SW 1271 (cell line): ENCODE measurements around the gene CALCOCO1.
A peak's percentile ranks its signal among the peaks of the same experiment; 100 is the strongest.
"Not testable (repeated sequence)": the region's sequence is repeated elsewhere in the genome, so short reads cannot be mapped to it uniquely, and the experiment has no call there.

ENCODE experiments used
- DNase-seq, 2 experiments: peaks; one replicate each; lab custom pipeline; 2025; lab: John Stamatoyannopoulos, UW

Gene CALCOCO1

DNA sequence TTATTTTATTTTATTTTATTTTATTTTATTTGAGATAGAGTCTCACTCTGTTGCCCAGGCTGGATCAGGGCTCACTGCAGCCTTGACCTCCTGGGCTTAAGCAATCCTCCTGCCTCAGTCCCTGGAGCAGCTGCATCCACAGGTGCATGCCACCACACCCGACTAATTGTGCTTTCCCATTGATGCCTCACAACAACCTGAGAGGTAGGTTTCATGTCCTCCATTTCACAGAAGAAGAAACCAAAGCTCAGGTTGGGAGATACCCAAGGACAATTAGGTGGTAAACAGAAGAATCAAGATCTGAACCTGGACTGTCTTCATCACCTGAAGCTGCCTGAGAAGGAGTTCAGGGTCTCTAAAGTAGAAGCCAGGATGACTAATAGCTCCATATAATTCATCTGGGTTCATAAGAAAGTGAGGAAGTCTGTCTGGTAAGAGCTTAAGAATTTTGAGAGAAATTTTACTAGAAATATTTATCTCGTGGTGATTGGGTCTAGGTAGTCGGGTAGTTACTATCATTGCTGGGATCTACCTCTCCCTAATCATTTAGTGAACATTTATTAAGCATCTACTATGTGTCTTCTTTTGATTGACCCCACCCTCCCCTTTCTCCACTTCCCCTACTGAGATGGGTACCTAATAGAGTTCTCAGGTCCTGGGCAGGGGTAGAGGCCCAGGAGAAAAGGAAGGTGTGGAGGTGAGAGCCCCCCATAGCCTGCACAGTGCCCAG lies 28.1 kb downstream of the CALCOCO1 start:
- DNase-seq = no peak

DNA sequence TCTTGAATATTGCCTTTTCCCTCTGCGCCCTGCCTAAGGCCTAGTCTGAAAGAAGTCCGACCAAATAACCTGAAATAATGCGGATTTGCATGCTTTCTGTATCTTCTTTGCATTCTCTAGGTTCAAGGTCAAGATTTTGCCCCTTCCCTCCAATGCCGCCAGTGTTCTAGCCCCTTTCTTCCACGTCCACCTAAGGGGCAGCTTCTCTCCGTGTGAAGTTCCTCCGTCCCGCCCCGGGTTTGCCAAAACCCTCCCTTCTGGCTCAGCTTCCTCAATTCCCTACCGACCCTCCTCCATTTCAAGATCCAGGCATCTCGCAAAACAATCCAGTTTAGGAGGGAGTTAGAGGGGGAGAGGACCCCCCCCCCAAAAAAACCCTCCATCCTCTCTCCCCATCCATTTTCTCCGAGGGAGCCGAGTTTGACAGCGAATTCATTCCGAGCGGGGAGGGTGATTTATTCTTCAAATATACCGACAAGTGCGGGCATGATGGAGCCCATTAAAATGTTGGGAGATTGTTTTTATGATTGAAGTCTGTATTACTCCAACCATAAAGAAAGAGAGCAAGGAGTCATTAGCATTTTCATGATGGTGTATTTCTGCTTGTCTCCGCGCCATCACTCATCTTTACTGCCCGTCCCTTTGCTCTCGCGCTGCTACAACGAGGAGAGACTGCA lies 30.5 kb downstream of the CALCOCO1 start:
- DNase-seq = no peak

DNA sequence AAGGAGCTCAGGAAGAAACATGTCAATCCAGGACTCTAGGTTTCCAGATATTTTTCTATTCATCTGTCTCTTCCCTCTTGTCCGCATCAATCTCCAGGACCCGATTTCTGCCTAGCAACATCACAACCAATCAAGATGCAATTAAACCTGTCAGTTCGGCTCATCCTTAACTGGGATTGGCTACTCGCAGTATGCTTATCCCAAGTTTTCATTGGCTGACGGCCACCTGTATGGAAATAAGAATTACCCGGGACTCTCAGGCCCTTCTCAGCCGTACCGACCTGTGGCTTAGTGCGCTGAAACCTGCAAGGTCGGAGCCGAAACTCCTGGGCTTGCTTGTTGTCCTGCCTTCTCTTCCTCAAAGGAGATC lies 31.0 kb downstream of the CALCOCO1 start:
- DNase-seq = peak; percentile 21 to 58

DNA sequence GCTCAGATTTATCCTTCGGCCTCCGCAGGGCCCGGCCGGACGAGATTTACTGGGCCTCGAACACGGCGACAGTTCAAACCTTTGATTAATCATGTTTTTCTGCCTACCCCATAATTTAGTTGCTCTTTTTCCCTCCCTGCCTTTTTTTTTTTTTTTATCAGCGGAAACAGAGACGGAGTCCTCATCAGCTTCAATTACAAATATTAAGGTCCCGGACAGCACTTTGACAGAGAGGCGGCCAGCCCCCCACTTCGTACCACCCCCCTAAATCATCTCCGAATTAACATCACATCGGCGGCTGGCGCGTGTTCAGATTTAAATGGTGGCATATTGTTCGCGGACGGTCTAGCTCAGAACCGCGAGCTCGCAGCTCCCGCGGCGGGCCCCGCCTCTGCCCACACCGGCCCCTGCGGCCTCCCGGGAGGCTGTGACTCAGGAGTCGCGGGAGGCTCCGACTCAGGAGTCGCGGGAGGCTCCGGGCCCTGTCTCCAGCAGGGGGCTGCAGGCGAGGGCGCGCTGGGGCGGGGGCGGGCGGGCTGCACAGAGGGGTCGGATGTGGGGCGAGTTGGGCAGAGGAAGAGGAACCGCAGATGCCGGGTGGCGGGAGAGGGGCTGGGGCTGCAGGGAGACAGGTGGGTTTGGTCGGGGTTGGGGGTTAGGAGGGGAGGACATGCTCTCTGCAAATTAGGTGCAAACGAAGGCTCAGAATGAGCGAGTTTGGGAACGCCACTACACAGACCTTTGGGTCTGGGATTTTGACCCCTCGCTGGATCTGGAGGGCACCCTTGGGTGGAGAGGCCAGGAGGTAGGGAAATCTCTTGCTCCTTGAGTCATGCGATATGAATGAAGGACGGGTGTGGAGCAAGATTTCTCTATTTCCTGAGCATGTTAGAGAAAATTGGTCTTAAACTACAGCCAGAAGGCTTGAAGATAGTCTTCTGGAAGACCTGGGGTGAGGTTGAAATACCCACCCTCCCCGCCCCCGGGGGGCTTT lies 31.8 kb downstream of the CALCOCO1 start:
- DNase-seq = no peak

DNA sequence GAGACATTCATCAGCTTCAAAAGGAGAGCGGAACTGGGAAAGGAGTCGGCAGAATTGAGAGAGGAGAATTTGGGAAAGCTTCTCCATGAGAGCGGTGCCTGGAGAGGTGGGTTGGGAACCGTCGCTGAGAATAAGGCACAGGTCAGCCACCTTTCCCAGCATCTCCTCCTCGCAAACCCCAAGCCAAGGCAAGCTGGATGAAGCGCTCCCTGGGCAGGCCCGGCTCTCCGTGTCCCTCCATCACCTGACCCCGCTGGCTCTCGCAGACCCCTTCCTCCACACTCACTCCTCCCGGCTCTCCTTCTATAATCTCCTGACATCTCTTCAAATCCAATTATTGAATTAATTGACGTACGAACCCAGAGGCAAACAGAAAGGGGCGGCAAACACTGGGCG lies 32.5 kb downstream of the CALCOCO1 start:
- no peak for DNase-seq

DNA sequence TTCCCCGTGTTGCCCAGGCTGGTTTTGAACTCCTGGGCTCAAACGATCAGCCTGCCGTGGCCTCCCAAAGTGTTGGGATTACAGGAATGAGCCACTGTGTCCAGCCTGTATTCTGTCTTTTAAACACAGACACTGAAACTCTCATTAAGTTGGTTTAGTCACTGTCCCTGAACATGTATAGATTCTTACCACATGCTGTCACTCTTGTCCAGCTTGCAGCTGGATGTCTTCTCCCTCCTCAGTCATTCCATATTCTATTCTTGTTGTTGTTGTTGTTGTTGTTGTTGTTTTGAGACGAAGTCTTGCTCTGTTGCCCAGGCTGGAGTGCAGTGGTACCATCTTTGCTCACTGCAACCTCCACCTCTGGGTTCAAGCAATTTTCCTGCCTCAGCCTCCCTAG lies 39.1 kb downstream of the CALCOCO1 start:
- DNase-seq = no peak

DNA sequence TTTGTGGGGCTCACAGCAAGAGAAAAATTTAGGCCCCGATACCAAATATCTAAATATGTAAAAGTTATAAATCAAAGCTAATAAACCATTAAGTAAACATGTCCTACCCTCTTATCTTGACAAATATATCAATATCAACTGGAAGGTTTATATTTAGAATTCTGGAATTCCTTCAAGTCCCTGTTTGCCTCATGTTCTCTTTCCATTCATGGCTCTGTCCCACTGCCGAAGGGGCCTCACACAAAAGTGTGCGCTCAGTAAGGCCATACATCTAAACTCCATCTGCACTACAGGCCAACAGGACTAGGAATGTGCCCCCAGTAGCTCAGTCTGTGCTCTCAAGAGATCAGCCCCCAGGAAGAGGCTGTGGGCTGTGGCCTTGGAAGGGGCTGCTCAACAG lies 40.8 kb downstream of the CALCOCO1 start:
- no peak for DNase-seq

DNA sequence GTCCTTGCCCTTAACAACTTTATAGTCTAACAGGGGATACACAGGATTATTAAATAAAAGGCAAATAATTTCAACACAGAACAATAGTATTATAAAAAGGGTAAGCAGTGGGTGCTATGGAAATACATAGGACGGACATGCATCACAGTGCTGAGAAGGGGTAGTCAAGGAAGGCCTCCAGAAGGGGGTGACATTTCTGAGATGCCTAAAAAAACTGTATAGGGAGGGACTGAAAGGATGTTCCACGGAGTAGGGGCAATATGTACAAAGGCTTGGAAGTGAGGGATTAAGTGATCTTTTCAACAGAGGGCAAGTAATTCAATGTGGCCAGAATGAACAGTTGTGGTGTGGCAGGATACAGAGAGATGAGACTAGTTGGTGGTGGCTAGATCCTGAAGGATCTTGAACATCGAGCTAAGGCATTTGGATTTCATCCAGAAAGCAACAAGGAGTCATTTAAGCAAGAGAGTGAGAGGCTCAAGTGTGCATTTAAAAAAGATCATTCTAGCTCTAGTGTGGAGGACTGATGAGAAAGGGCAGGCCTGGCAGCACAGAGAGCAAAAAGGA lies 42.5 kb downstream of the CALCOCO1 start:
- no peak for DNase-seq

DNA sequence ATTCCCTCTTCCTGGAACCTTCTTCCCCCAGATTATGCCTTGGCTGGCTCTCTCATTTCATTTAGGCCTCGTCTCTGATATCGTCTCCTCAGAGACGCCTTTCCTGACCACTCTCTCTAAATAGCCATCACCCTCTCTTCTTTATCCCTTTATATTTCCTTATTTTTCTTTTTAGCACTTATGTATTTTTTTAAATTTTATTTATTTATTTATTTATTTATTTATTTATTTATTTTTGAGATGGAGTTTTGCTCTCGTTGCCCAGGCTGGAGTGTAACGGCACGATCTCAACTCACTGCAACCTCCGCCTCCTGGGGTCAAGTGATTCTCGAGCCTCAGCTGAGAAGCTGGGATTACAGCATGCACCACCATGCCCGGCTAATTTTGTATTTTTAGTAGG lies 43.3 kb downstream of the CALCOCO1 start:
- no peak for DNase-seq

DNA sequence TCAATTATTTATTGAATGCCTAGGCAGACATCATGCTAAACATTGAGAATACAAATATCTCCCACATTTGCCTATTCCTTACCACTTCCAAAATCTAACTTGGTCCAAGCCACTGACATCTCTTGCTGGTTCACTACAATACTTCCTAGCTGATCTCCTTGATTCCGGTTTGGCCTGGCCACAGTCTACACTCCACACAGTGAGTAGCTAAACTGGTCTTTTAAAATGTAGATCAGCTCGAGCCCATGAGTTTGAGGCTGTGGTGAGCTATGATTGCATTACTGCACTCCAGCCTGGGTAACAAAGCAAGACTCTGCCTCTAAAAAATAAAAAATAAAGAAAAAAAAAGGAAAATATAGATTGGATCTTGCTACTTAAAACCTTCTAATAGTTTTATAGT lies 43.8 kb downstream of the CALCOCO1 start:
- DNase-seq = no peak

DNA sequence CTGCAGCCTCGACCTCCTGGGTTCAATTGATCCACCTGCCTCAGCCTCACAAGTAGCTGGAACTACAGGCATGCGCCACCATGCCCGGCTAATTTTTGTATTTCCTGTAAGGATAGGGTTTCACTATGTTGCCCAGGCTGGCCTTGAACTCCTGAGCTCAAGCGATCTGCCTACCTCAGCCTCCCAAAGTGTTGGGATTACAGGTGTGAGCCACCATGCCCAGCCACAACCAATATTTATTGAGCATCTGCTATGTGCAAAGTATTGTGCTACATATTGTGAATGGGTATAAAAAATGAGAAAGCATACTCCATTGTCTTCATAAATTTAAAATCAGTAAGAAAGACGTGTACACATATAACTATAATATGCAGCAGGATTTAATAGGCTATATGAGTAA lies 47.2 kb downstream of the CALCOCO1 start:
- DNase-seq = not testable (repeated sequence)

DNA sequence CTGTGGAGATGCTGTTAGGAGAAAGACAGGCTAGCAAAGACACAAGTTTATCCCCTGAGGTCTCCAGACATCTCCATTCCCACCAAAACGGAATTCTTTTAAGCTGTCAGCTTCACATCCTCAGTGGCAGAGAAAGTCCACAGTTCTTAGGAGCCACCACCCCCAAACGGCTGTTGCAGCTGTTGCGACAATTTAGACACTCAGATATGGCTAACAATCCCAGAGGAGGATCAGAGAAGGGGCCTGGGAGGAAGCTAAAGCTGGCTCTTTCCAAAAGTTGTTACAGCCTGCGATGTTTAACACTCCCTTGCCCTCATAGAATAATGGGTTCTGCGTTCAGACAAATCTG lies 49.5 kb downstream of the CALCOCO1 start:
- no peak for DNase-seq

DNA sequence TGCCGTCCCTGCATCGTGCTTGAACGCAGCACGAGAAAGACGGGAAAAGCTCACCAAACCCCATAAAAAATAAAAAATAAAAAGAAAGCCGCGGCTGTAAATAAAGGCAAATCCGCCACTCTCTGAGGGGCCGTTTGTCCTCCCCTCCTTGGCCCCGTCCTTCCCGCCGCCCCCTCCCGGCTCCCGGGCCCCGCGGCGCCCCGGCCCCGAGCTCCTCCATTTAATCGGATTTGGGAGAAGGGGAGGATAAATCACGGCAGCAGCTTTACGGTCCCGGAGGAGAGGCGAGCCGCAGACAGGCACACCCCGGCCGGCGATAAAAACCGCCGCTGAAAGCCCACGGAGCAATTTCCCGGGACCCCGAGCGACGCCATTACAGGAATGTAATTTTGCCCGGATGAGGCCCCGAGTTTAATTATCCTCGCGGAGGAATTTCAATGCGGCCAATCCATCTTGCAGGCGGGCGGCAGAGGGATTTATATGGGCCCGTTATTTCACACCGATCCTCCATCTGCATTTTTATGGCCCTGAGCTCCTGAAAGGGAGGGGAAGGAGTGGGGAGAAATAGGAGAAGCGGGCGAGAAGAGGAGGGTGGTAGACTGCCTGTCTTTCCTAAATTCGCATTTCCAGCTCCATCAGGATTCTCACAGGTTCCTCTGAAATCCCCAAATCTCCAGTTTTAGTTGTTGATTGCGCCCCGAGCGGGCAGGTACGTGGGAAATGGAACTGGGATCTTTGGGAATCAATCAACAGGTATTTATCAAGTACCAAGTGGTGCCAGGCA lies 50.0 kb downstream of the CALCOCO1 start:
- no peak for DNase-seq

DNA sequence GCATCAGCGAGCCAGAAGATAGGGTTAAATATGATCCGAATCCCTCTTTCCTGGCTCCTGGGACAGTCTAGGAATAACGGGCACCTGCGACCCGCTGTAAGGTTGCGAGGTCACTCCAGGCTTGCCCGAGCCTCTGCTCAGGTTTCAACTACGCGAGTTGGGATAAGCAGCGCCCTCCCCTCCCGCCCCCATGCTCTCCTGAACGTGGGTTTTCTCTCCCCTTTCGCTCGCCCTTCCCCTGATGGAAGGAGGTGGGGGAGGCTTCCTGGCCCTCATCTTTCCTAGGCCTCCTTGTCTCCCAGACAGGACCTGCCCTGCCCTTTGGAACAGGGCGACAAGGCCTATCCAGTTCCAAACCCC lies 50.6 kb downstream of the CALCOCO1 start:
- DNase-seq = no peak

DNA sequence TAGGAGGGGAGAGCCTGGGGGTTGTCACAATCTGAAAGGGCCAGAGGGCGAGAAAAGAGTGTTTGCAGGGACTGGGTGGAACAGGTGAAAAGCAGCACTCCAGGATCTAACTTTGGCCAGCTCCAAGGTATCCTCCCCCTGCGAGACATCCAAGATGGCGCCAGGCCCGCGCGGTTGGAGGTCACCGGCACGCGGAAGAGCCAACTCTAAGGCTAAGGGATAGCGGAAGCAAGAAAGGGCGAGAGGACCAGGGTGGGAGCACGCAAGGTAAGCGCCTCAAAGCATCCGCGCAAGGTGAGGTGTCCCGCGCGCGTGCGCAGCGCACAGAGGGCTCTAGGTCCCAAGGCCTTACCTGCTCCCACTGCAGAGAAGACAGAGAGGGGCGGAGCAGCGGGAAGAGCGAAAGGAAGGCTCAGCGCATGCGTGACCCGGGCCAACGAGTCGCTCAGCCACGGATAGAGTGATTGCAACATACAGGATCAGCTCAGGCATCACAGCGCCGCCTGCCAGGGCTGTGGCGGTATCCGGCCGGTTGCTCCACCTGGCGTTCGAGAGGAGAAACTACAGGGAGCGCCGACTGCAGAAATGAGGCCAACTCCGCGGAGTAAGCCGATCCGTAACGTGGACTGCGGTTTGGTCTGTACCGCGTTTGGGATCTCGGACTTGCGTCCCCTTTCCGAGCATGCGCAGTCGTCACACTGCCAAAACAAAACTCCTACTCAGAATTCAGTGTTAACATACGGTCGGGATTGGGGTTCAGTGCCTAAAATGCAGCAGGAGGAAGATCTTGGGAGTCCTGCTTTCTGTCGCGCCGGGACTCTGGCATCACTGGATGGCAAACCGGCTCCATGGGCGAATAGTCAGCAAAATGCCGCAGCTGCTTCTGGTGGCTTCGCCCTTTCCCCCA lies 51.3 kb downstream of the CALCOCO1 start, which contains the start of gene ATP5MC2:
TSS of gene ATP5MC2 (minus strand) at position 383 of the 907 bp plus-strand sequence. CDS start 3,469 bp downstream, outside the sequence.
- DNase-seq = peak; percentile 86 to 99

DNA sequence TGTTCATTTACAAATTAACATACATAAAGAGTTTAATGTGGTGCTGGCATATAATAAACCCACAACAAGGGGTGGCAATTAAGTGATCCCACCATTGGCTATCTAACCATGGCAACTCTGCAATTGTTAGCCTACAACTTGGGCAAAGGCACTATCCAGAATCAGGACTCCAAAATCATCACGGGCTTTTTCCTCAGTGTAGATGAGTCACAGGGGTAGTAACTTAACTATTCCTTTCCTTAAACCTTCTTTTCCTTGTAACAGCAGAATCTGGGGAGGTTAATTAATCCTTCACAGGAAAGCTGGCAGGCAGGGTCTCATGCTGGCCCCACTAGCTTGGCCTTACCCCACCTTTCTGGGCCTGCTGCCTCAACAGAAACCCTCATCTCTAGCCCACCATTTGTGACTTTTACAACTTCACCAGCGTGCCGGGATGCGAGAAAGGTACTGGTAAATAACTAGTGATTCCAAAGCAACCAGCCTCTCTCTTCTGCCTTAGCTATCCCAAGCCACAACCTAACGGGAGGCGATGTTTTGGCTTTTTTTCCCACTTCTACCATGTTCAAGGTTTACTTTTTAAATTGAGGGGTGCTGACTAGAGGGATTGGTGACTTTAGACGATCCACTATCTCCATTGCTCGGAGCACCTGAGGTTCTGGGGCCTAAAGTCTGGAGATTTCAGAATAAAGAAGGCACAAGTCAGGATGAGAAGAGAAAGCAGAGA lies 52.1 kb downstream of the CALCOCO1 start:
- no peak for DNase-seq

DNA sequence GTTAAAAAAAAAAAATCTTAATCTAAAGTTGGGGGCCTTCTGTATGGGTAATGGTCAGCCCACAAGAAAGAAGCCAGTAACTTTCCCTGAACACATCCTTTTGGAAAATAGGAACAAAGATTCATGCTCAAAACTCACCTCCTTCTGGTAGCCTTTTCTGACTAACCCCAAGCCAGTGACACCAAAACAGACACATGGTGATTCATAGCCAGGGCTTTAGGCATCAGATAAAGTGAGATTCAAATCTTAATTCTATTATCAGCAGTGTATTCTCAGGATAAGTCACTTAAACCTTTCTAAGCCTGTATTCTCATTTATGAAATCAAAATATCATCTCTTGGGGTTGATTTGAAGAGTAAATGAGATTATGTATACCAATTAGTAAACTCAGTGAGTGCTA lies 56.3 kb downstream of the CALCOCO1 start:
- no peak for DNase-seq

DNA sequence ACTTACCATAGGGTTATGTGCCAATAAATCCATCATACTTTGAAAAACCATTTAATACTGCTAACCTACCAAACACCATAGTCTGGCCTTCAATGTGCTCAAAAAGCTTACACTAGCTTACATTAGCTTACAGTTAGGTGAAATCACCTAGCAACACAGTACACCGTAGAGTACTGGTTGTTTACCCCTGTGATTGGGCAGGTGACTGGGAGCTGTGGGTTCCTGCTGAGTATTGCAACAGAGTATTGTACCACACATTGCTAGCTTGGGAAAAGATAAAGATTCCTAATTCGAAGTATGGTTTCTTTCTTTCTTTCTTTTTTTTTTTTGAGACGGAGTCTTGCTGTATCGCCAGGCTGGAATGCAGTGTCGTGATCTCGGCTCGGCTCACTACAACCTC lies 56.9 kb downstream of the CALCOCO1 start:
- no peak for DNase-seq

DNA sequence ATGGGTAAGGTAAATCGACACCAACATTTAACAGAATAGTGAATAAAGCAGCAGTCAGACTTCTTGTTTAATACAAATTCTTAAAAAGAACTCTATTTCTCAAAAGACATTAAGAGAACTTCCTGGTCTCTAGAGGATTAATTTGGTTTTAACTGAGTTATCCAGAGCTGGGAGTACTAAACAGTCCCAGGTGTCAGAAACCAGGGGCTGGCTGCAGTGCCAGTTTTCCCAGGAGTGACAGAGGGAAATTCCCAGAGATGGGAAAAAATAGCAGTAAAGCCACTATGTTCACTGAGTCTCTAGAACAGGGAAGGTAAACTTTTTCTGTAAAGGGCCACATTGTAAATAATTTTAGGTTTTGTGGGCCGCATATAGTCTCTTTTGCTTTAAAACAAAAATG lies 60.2 kb downstream of the CALCOCO1 start:
- DNase-seq = no peak

DNA sequence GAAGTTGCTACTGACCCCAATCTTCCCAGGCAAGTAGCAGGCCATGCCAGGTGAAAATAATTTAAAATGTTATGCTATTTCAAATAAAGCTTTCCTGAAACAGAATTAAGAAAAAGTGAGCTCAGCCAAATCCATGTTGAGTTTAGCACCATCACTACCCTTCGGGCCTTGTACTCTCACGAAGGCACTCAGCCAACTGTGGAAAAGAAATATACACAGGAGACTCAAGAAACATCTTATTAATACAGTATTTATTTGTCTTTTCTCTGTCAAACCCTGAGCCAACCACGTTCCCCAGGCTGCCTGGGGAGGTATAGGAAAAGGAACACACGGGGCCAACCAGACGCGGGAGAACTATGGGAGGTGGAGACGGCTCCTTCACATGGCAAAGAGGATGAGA lies 62.3 kb downstream of the CALCOCO1 start:
- DNase-seq = no peak
